GM12872 (cell line): Measurements from ENCODE around the gene BCL7C.
A peak's percentile ranks its signal among the peaks of the same experiment; 100 is the strongest.

ENCODE experiments used
- TF ChIP-seq, protein P1 (sequence below): IDR thresholded peaks from 3 replicates; pipeline ENCODE4 v1.5.1; 2011; ENCODE audit warnings: low read depth, mild to moderate bottlenecking, low read length, moderate library complexity; ENCODE audit not compliant: insufficient read depth

Gene BCL7C

DNA sequence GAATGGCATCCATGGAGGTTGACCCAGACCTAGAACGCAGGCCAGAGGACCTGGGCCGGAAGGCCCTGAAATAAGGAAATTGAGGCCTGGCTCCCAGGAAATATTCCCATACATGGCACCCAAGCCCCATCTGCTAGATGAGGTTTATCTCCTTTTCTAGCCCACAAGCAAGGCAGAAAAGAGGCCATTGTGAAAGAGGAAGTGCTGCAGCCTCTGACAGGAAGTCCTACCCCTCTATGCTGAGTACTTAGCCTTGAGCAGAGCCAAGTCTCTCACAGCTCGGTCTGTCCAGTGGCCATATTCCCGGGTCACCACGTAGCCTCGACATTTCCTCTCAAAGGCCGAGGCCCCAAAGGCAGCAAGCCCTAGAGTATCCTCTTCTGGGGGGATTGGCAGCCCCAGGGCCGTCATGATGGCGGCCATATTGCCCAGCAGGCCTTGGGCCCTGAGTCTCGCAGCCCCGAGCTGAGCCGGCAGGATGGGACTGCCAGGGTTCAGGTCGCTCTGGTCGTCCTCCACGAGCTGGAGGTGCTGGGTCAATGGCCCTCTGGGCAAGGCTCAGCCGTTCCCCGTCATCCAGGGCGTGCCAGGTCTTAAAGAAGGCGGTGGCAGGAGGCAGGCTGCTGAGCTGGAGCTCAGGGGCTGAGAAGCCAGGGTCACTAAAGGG lies 10.4 kb upstream of the BCL7C start:
- TF ChIP-seq, protein P1, sequence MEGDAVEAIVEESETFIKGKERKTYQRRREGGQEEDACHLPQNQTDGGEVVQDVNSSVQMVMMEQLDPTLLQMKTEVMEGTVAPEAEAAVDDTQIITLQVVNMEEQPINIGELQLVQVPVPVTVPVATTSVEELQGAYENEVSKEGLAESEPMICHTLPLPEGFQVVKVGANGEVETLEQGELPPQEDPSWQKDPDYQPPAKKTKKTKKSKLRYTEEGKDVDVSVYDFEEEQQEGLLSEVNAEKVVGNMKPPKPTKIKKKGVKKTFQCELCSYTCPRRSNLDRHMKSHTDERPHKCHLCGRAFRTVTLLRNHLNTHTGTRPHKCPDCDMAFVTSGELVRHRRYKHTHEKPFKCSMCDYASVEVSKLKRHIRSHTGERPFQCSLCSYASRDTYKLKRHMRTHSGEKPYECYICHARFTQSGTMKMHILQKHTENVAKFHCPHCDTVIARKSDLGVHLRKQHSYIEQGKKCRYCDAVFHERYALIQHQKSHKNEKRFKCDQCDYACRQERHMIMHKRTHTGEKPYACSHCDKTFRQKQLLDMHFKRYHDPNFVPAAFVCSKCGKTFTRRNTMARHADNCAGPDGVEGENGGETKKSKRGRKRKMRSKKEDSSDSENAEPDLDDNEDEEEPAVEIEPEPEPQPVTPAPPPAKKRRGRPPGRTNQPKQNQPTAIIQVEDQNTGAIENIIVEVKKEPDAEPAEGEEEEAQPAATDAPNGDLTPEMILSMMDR = no peak

DNA sequence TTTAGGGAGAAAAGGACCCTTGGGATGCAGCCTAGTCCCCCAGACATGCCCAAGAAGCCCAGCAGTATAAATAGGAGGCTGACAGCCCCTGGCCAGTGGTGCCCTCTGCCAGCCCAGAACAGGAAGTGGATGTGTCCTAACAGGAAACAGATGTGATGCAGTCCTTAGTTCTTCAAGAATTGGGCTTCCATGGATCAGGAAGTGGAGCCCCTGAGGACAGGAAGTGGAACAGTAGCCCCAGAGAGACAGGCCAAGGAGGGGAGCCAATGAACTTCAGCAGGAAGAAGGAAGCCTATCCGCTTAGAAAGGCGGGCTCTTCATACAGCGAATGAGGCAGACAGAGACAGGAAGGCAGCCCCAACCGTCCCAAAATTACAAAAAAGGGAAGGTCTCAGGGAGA lies 9.7 kb upstream of the BCL7C start:
- TF ChIP-seq, protein P1 = no peak

DNA sequence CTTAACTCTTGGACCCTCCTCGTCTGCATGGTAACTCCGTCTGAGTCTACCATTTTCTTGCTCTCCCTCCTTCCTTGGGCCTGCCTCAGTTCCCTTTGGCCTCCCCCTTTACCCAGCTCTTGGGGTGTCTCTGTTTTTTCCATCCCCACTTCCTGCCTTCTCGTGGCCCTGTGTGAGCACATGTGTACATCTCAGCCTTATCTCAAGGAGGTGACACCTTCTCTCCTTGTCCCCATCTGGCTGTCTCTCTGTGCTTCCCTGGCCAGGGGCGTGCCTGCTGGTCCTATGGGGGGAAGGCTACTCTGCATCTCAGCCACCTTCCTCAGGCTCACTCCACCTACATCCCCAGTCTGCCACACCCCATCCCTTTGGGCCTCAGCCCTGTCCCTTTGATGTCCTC lies 9.1 kb upstream of the BCL7C start:
- TF ChIP-seq, protein P1 = no peak

DNA sequence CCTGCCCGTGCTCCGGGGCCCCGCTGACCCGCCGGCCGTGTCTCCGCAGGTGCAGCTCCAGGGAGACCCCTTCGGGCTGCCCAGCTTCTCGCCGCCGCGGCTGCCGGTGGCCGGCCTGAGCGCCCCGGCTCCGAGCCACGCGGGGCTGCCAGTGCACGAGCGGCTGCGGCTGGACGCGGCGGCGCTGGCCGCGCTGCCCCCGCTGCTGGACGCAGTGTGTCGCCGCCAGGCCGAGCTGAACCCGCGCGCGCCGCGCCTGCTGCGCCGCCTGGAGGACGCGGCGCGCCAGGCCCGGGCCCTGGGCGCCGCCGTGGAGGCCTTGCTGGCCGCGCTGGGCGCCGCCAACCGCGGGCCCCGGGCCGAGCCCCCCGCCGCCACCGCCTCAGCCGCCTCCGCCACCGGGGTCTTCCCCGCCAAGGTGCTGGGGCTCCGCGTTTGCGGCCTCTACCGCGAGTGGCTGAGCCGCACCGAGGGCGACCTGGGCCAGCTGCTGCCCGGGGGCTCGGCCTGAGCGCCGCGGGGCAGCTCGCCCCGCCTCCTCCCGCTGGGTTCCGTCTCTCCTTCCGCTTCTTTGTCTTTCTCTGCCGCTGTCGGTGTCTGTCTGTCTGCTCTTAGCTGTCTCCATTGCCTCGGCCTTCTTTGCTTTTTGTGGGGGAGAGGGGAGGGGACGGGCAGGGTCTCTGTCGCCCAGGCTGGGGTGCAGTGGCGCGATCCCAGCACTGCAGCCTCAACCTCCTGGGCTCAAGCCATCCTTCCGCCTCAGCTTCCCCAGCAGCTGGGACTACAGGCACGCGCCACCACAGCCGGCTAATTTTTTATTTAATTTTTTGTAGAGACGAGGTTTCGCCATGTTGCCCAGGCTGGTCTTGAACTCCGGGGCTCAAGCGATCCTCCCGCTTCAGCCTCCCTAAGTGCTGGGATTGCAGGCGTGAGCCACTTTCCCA lies 8.4 kb upstream of the BCL7C start:
- TF ChIP-seq, protein P1 = peak; percentile 52; the same call in 1 of the 3 replicates

DNA sequence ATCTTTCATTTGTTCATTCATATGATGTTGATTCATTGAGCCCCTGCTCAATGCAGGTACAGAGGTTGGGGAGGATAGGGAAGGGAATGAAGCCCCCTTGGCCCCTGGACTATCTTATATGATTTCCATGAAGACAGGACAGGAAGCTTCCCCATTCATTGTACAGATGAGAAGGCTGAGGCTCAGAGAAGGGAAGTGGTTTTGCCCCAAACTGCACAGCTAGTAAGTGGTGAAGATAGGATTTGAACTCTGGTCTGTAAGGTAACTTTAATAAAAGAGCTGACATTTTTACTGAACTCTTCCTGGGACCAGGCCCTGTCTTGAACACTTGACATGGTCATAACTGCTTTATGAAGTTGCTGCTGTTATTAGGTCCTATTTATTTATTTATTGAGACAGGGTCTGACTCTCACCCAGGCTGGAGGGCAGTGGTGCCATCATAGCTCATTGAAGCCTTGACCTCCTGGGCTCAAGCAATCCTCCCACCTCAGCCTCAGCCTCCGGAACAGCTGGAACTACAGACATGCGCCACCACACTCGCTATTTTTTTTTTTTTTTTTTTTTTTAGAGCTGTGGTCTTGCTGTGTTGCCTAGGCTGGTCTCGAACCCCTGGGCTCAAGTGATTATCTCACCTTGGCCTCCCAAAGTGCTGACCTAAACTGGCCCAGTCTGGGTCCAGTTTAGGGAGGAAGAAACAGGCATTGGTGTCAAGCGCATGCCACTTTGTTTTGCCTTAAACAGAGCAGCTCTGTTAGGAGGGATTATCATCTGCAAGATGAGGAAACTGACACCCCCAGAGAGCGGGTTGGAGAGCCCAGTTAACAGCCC lies 7.5 kb upstream of the BCL7C start:
- TF ChIP-seq, protein P1 = no peak

DNA sequence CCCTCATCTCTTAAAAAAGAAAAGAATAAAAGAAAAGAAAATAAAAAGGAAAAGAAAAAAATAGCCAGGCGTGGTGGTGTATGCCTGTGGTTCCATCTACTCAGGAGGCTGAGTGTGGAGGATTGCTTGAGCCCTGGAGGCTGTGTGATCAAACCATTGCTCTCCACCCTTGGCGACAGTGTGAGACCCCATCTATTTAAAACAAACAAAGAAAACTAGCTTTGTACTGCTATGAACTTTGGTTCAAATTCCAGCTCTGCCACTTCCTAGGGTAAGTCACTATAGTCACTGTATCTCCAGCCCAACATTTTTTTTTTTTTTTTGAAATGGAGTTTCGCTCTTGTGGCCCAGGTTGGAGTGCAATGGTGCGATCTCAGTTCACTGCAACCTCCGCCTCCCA lies 6.7 kb upstream of the BCL7C start:
- TF ChIP-seq, protein P1 = no peak

DNA sequence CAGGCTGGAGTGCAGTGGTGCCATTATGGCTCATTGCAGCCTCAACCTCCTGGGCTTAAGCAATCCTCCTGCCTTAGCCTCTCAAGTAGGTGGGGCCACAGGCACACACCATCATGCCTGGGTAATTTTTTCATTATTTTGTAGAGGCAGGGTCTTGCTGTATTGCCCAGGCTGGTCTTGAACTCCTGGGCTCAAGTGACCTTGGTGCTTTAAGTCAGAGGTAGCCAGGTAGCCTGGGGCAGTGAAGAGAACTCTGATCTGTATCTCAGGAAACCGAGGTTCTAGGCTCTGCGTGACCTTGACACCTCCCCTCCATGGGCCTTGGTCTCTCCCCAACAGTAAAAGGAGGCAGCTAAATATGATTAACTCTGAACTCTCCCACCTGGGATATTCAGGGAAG lies 5.9 kb upstream of the BCL7C start:
- TF ChIP-seq, protein P1 = no peak
